Spleen (tissue), 11 donors: Measurements from ENCODE around the gene CTSZ. TPM values are rescaled to one million over a fixed set of nuclear protein-coding genes. Genes with fewer than 3 reads are reported as not detected.
"Not testable (repeated sequence)": the region's sequence is repeated elsewhere in the genome, so short reads cannot be mapped to it uniquely, and the experiment has no call there.

Experiments
- DNase-seq: peaks from one replicate; pipeline ENCODE4 v3.0.0-alpha.2; 2020
- H3K27ac ChIP-seq, 8 donors: fragments of 200-600 bp; sonication (generic) in 7 of 8; 1 replicate in 4 of 8; 2 replicates in 4 of 8; pipeline versions ENCODE4 v1.5.0 to v1.8.0; 2016 to 2021; ENCODE audit warnings: inconsistent platforms in 4 of 8, mild to moderate bottlenecking in 4 of 8, moderate library complexity in 1 of 8
- H3K27me3 ChIP-seq, 7 donors: fragments of 200-600 bp; sonication (generic) in 6 of 7; replicated peaks in 1 of 7; 1 replicate in 4 of 7; 2 replicates in 3 of 7; pipeline versions ENCODE4 v1.5.0 to v1.8.0; 2016 to 2021; ENCODE audit warnings: inconsistent platforms in 3 of 7, mild to moderate bottlenecking in 1 of 7
- H3K36me3 ChIP-seq, 6 donors: fragments of 200-600 bp; sonication (generic) in 5 of 6; 1 replicate in 4 of 6; 2 replicates in 2 of 6; pipeline versions ENCODE4 v1.5.0 to v1.8.0; 2016 to 2021; ENCODE audit warnings: inconsistent platforms in 2 of 6
- H3K4me1 ChIP-seq, 6 donors: fragments of 200-600 bp; sonication (generic) in 5 of 6; 1 replicate in 3 of 6; 2 replicates in 3 of 6; pipeline versions ENCODE4 v1.5.0 to v1.8.0; 2016 to 2021; ENCODE audit warnings: inconsistent platforms in 3 of 6
- H3K4me3 ChIP-seq, 8 donors: fragments of 200-600 bp; sonication (generic) in 7 of 8; 1 replicate in 4 of 8; 2 replicates in 4 of 8; pipeline versions ENCODE4 v1.5.0 to v1.8.0; 2016 to 2021; ENCODE audit warnings: inconsistent platforms in 4 of 8, mild to moderate bottlenecking in 4 of 8, moderate library complexity in 2 of 8
- H3K9me3 ChIP-seq, 8 donors: fragments of 200-600 bp; sonication (generic) in 7 of 8; 1 replicate in 4 of 8; 2 replicates in 4 of 8; pipeline versions ENCODE4 v1.5.0 to v1.8.0; 2016 to 2021; ENCODE audit warnings: inconsistent platforms in 4 of 8
- POLR2A ChIP-seq, 3 donors: fragments of 450-650 bp; IDR thresholded peaks; one replicate each; pipeline ENCODE4 v1.5.1; 2017; ENCODE audit warnings: antibody characterized with exemption in 3 of 3, mild to moderate bottlenecking in 1 of 3
- POLR2AphosphoS5 ChIP-seq, 3 donors: sonication (generic); formaldehyde crosslinking; IDR thresholded peaks; one replicate each; pipeline ENCODE4 v1.5.1; 2017; ENCODE audit warnings: antibody characterized with exemption in 3 of 3
- WGBS, 5 donors: extraction: QIAGEN DNeasy Blood & Tissue Kit in 3 of 5; methylation state at CpG; one replicate each; pipeline versions ENCODE4 v1.1.5 to v1.1.7; 2013 to 2018; 5-methylcytosine and 5-hydroxymethylcytosine counted together
- intact Hi-C: fragments of 100-400 bp; cut with DNase I; formaldehyde crosslinking; loops from one replicate; pipeline ENCODE4 v1.15.0; 2023; ENCODE audit warnings: low total_unique reads
- polyA plus RNA-seq, 3 donors: library from polyadenylated mRNA; stranded (reverse); fragments of 200-250 nt; gene quantifications; one replicate each; pipeline ENCODE4 v1.2.1, GENCODE V29; 2013
- total RNA-seq, 7 donors: library from RNA; depleted of rRNA in 3 of 7; stranded (reverse); fragments of >200 nt in 3 of 7; fragmentation: NEBNext Ultra II Directional in 4 of 7; extraction: Animal tissue kit (Norgen Biotek cat#: 25700) in 4 of 7; gene quantifications; one replicate each; pipeline versions ENCODE4 v1.1.0 to v1.2.1, GENCODE V29; 2016 to 2021
- TF ChIP-seq, protein P1 (sequence below), 11 experiments: fragments of 200-600 bp in 7 of 11; fragments of 450-650 bp in 4 of 11; sonication (generic) in 4 of 11; IDR thresholded peaks in 8 of 11; conservative IDR thresholded peaks in 3 of 11; 1 replicate in 7 of 11; 2 replicates in 4 of 11; pipeline versions ENCODE4 v1.4.0 to v1.8.0; 2016 to 2021; ENCODE audit warnings: antibody characterized with exemption in 11 of 11, inconsistent platforms in 4 of 11, mild to moderate bottlenecking in 1 of 11
- donor health status: healthy with polysubstance abuse.
- donor health status: DM: no; HTN: no; CAD: no; lungs with moderate emphysema.
- donor health status: DM: no; HTN: no; CAD: no.
- donor health status: Bipolar disorder and iron deficiency.
- donor health status: healthy.
- donor health status: DM: no; HTN: no; CAD: no.
- donor health status: DM: yes; HTN: yes; CAD: no.

Gene CTSZ
- total and polyA plus RNA-seq, 10 donors: 198 to 286 (median 230) TPM

DNA sequence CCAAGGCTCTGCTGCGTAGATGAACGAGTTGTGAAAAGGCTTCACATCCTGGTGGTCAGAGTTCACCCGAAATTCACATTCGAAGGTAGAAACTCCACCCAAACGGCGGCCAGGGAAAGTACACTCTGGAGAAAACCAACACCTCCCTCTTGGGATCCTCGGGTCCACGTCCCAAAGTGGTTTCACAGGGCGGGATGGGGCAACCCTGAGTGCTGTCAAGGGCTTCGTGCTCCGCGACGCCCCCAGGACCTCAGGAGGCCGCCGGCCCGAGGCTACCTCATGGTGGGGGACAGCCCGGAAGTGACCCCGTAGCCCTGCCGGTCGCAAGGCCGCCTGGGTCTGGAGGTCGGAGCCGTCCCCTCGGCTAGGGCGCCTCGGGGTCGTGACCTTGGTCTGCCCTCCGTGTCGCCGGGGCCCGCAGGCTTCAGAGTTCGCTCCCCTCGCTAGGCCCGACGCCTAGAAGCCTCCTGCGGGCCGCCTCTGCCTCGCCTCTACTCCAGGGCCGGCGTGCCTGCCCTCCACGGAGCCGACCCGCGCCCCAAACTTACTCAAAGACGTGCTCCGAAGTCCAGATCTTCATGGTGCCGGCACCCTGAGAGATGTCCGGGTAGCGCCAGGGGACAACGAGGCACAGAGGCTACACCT lies 35.2 kb upstream of the CTSZ start, which contains the start of gene PRELID3B:
Gene PRELID3B, minus strand, starts transcription at position 636 of the 645 bp plus-strand sequence. Its CDS starts 56 bp downstream, at position 580.
- peak in 1 of 3 donors; percentile 84 for TF ChIP-seq POLR2AphosphoS5 (IDR thresholded peaks at IDR 0.05)
- TF ChIP-seq, protein P1, sequence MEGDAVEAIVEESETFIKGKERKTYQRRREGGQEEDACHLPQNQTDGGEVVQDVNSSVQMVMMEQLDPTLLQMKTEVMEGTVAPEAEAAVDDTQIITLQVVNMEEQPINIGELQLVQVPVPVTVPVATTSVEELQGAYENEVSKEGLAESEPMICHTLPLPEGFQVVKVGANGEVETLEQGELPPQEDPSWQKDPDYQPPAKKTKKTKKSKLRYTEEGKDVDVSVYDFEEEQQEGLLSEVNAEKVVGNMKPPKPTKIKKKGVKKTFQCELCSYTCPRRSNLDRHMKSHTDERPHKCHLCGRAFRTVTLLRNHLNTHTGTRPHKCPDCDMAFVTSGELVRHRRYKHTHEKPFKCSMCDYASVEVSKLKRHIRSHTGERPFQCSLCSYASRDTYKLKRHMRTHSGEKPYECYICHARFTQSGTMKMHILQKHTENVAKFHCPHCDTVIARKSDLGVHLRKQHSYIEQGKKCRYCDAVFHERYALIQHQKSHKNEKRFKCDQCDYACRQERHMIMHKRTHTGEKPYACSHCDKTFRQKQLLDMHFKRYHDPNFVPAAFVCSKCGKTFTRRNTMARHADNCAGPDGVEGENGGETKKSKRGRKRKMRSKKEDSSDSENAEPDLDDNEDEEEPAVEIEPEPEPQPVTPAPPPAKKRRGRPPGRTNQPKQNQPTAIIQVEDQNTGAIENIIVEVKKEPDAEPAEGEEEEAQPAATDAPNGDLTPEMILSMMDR (IDR thresholded peaks at IDR 0.05 in 8 of 11, conservative IDR thresholded peaks at IDR 0.05 in 3 of 11): no peak
- TF ChIP-seq POLR2A (IDR thresholded peaks at IDR 0.05): no peak
- H3K27me3 ChIP-seq: no peaks in the 10 kb centered on the region
- H3K27ac ChIP-seq: peak within 1 kb of the TSS; percentile 80 to 94 (median 88)
- H3K4me3 ChIP-seq: peak within 1 kb of the TSS; percentile 71 to 95 (median 88)
- H3K36me3 ChIP-seq: peaks cover 0 to 24% (median 11%) of the 10 kb centered on the region in 6 donors
- peaks cover 19 to 74% (median 58%) of the 10 kb centered on the region in 6 donors for H3K4me1 ChIP-seq
- intact Hi-C loops: loop anchor here (10.0 kb wide), 1 partner anchor 157 kb away; no protein-coding TSS in a partner anchor
- 4% methylated on average over 16 to 50 of the region's 50 CpGs for WGBS, 5 donors
- DNase-seq: no peak
- H3K9me3 ChIP-seq: no peaks in the 10 kb centered on the region

DNA sequence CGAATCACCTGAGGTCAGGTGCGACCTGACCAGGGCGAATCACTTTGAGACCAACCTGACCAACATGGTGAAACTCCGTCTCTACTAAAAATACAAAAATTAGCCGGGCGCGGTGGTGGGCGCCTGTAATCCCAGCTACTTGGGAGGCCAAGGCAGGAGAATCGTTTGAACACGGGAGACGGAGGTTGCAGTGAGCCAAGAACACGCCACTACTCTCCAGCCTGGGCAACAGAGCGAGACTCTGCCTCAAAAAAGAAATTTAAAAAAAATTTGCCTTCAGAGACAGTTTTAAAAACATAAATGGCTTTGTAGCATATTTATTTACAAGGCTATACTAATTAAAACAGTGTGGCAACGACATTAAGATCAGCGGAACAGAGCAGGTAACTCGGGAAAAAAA lies 34.4 kb upstream of the CTSZ start:
- DNase-seq, H3K27me3 ChIP-seq, H3K9me3 ChIP-seq: not testable (repeated sequence)
- intact Hi-C loops: loop anchor here (10.0 kb wide), 1 partner anchor 157 kb away; no protein-coding TSS in a partner anchor
- 80 to 93% (median 84%) methylated on average over 16 of the region's 16 CpGs for WGBS, 5 donors
- Histone ChIP-seq H3K4me3 (peak overlapping the region; percentile 71 to 95 (median 88)), H3K36me3 (peaks cover 0 to 32% (median 19%) of the 10 kb centered on the region in 6 donors), H3K27ac (peak overlapping the region in 6 of 8 donors; percentile 80 to 94 (median 90)), H3K4me1 (peaks cover 19 to 82% (median 58%) of the 10 kb centered on the region in 6 donors)

DNA sequence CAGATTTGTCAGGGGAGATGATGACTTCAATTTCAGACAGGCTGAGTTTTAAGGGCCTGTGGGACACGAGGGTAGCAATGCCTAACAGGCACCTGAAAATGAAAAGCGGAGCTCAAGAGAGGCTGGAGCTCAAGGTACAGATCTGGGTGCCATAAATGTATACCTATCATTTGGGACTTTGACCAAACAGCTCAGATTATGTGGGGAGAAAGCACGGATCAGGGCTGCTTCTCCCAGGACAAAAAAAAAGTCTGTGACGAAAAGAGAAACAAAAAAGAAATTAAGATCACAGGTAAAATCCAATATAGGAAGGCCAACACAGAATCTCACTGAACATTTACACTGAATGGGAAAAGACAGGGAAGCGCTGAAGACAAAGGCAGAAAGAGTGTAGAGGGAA lies 33.6 kb upstream of the CTSZ start:
- intact Hi-C loops: loop anchor here (10.0 kb wide), 1 partner anchor 156 kb away; no protein-coding TSS in a partner anchor
- Histone ChIP-seq H3K27ac (no peak overlapping the region), H3K4me3 (no peak overlapping the region), H3K9me3 (no peaks in the 10 kb centered on the region), H3K4me1 (peaks cover 19 to 82% (median 58%) of the 10 kb centered on the region in 6 donors), H3K27me3 (no peaks in the 10 kb centered on the region), H3K36me3 (peaks cover under 1 to 40% (median 26%) of the 10 kb centered on the region in 6 donors)
- TF ChIP-seq POLR2AphosphoS5 (IDR thresholded peaks at IDR 0.05): no peak
- TF ChIP-seq, protein P1 (IDR thresholded peaks at IDR 0.05 in 8 of 11, conservative IDR thresholded peaks at IDR 0.05 in 3 of 11): no peak
- no peak for TF ChIP-seq POLR2A (IDR thresholded peaks at IDR 0.05)
- DNase-seq: no peak
- WGBS, 5 donors: 86 to 91% (median 87%) methylated on average over 5 of the region's 5 CpGs

DNA sequence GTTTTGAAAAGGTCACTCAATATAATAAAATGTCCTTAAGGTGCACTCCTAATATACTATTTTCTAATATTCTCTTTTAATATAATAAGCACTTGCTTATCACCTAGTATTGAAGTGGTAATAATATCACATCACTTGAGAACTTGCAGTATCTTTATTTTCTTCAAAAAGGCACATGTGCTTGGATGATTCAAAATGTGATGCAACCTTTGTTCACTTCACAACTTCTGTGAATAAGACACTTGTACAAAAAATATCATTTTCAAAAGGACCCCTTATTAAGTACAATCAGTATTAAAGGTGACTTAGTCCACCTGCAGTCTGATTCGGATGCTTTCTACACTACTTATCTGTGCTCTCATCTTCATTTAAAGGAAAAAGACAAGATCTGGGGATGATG lies 32.2 kb upstream of the CTSZ start:
- no peak for DNase-seq
- intact Hi-C loops: loop anchor here (10.0 kb wide), 1 partner anchor 54 kb away; the partner anchor contains the start of gene NELFCD
- H3K9me3 ChIP-seq: no peaks in the 10 kb centered on the region
- TF ChIP-seq POLR2AphosphoS5 (IDR thresholded peaks at IDR 0.05) (no peak), POLR2A (IDR thresholded peaks at IDR 0.05) (no peak)
- TF ChIP-seq, protein P1 (IDR thresholded peaks at IDR 0.05 in 8 of 11, conservative IDR thresholded peaks at IDR 0.05 in 3 of 11): no peak
- H3K27me3 ChIP-seq: no peaks in the 10 kb centered on the region
- no peak overlapping the region for H3K27ac ChIP-seq
- peaks cover 7 to 55% (median 37%) of the 10 kb centered on the region in 6 donors for H3K36me3 ChIP-seq
- peaks cover 19 to 75% (median 54%) of the 10 kb centered on the region in 6 donors for H3K4me1 ChIP-seq
- 75 to 88% (median 83%) methylated on average over 1 of the region's 1 CpG for WGBS, 5 donors
- H3K4me3 ChIP-seq: no peak overlapping the region
